IMR-90 (cell line): Measurements from ENCODE around the gene WDFY1. TPM values are rescaled to one million over a fixed set of nuclear protein-coding genes. Genes with fewer than 3 reads are reported as not detected.

ENCODE experiments used
- ATAC-seq: fragments of 200-7000 bp; cut with Tn5 transposase; 2 replicates; pipeline ENCODE4 v1.9.1; 2020; ENCODE audit warnings: low read depth, mild to moderate bottlenecking, moderate library complexity
- BruUV-seq: library from RNA; stranded (reverse); fragments of 400-500 nt; replicated peaks from 2 replicates; lab custom pipeline; 2021; lab: Mats Ljungman, UMichigan
- CTCF ChIA-PET: fragments of 300-600 bp; formaldehyde crosslinking; extraction: SDS; loops from one replicate; lab custom pipeline; 2021; ENCODE audit warnings: antibody characterized with exemption; lab: Yijun Ruan, JAX
- POLR2A ChIA-PET: fragments of 300-600 bp; sonication (Branson Sonifier 250); formaldehyde crosslinking; loops from one replicate; lab custom pipeline; 2022; ENCODE audit warnings: antibody characterized with exemption; ENCODE audit not compliant: unreplicated experiment; lab: Charles Lee
- DNase-seq: peaks from one replicate; pipeline ENCODE4 v3.0.0; 2013
- H2AFZ ChIP-seq: replicated peaks from 2 replicates; pipeline ENCODE3; 2013; ENCODE audit warnings: low read length, mild to moderate bottlenecking; ENCODE audit not compliant: poor library complexity
- H2AK5ac ChIP-seq: 2 replicates; pipeline ENCODE4 v1.6.1; 2013; ENCODE audit warnings: low read depth, low read length, inconsistent platforms
- H2AK9ac ChIP-seq: replicated peaks from 2 replicates; pipeline ENCODE3; 2013; ENCODE audit warnings: mild to moderate bottlenecking, low read depth, low read length, moderate library complexity; ENCODE audit not compliant: poor library complexity
- H2BK120ac ChIP-seq: 2 replicates; pipeline ENCODE4 v1.6.1; 2013; ENCODE audit warnings: low read depth, low read length, inconsistent platforms
- H2BK15ac ChIP-seq: 3 replicates; pipeline ENCODE4 v1.6.1; 2013; ENCODE audit warnings: low read depth, low read length, inconsistent platforms
- H2BK20ac ChIP-seq: 2 replicates; pipeline ENCODE4 v1.6.1; 2013; ENCODE audit warnings: low read depth, mild to moderate bottlenecking, inconsistent platforms, low read length, moderate library complexity
- H2BK5ac ChIP-seq: 2 replicates; pipeline ENCODE4 v1.6.1; 2013; ENCODE audit warnings: mild to moderate bottlenecking, low read depth, low read length, inconsistent platforms; ENCODE audit not compliant: poor library complexity, severe bottlenecking
- H3K14ac ChIP-seq: replicated peaks from 2 replicates; pipeline ENCODE4 v1.6.1; 2013; ENCODE audit warnings: low read depth, low read length, inconsistent platforms
- H3K18ac ChIP-seq: 2 replicates; pipeline ENCODE4 v1.6.1; 2013; ENCODE audit warnings: low read depth, low read length, control low read depth
- H3K23ac ChIP-seq: 2 replicates; pipeline ENCODE4 v1.6.1; 2013; ENCODE audit warnings: low read depth, low read length, inconsistent platforms
- H3K27ac ChIP-seq: 2 replicates; pipeline ENCODE4 v1.5.1; 2013; ENCODE audit warnings: mild to moderate bottlenecking, control low read depth, low read length; ENCODE audit not compliant: insufficient read depth
- H3K27me3 ChIP-seq: 2 replicates; pipeline ENCODE4 v1.6.1; 2013; ENCODE audit warnings: low read length; ENCODE audit not compliant: control insufficient read depth, insufficient read depth
- H3K36me3 ChIP-seq: 2 replicates; pipeline ENCODE4 v1.6.1; 2013; ENCODE audit warnings: low read length, mixed read lengths; ENCODE audit not compliant: control insufficient read depth, insufficient read depth
- H3K4ac ChIP-seq: 2 replicates; pipeline ENCODE4 v1.6.1; 2013; ENCODE audit warnings: low read depth, low read length, inconsistent platforms
- H3K4me1 ChIP-seq: 2 replicates; pipeline ENCODE4 v1.6.1; 2013; ENCODE audit warnings: low read length, mixed read lengths; ENCODE audit not compliant: control insufficient read depth, insufficient read depth
- H3K4me2 ChIP-seq: 2 replicates; pipeline ENCODE4 v1.6.1; 2013; ENCODE audit warnings: low read depth, mild to moderate bottlenecking, control low read depth, low read length, moderate library complexity
- H3K4me3 ChIP-seq: 2 replicates; pipeline ENCODE4 v1.5.1; 2013; ENCODE audit warnings: low read depth, mild to moderate bottlenecking, control low read depth, low read length, moderate library complexity; ENCODE audit not compliant: insufficient read depth
- H3K56ac ChIP-seq: 2 replicates; pipeline ENCODE4 v1.6.1; 2013; ENCODE audit warnings: low read length, inconsistent platforms; ENCODE audit not compliant: insufficient read depth; ENCODE audit errors: extremely low read depth
- H3K79me1 ChIP-seq, 2 experiments: 2 replicates each; pipeline ENCODE4 v1.6.1; 2013; ENCODE audit warnings: low read length in 2 of 2, inconsistent platforms in 1 of 2, low read depth in 1 of 2
- H3K9ac ChIP-seq: 2 replicates; pipeline ENCODE4 v1.6.1; 2013; ENCODE audit warnings: low read depth, low read length, control low read depth
- H3K9me1 ChIP-seq: 2 replicates; pipeline ENCODE4 v1.6.1; 2013; ENCODE audit warnings: low read length, inconsistent platforms; ENCODE audit not compliant: insufficient read depth
- H3K9me3 ChIP-seq: 2 replicates; pipeline ENCODE4 v1.6.1; 2013; ENCODE audit warnings: low read length; ENCODE audit not compliant: control insufficient read depth, insufficient read depth
- H4K20me1 ChIP-seq: 2 replicates; pipeline ENCODE4 v1.6.1; 2013; ENCODE audit warnings: low read length, inconsistent platforms; ENCODE audit not compliant: insufficient read depth
- H4K5ac ChIP-seq: 2 replicates; pipeline ENCODE4 v1.6.1; 2013; ENCODE audit warnings: mild to moderate bottlenecking, low read depth, low read length, control low read depth
- H4K8ac ChIP-seq, 2 experiments: 2 replicates each; pipeline ENCODE4 v1.6.1; 2013; ENCODE audit warnings: low read depth in 2 of 2, low read length in 2 of 2, control low read depth in 1 of 2, inconsistent platforms in 1 of 2
- H4K91ac ChIP-seq: 2 replicates; pipeline ENCODE4 v1.6.1; 2013; ENCODE audit warnings: low read depth, low read length, inconsistent platforms; ENCODE audit not compliant: insufficient read depth
- CHD1 ChIP-seq: IDR thresholded peaks from 2 replicates; pipeline ENCODE4 v1.6.1; 2012; ENCODE audit warnings: low read depth, low read length, improper control_type of control experiment
- ELK1 ChIP-seq: fragments of 150-350 bp; IDR thresholded peaks from 2 replicates; pipeline ENCODE4 v1.6.1; 2016; ENCODE audit warnings: low read depth, mild to moderate bottlenecking, low read length, moderate library complexity, borderline replicate concordance
- FOS ChIP-seq: fragments of 150-350 bp; IDR thresholded peaks from 2 replicates; pipeline ENCODE4 v1.6.1; 2016; ENCODE audit warnings: low read depth, low read length
- MAFK ChIP-seq: IDR thresholded peaks from 2 replicates; pipeline ENCODE4 v1.6.1; 2012; ENCODE audit warnings: low read depth, low read length, improper control_type of control experiment
- MXI1 ChIP-seq: IDR thresholded peaks from 2 replicates; pipeline ENCODE4 v1.6.1; 2012; ENCODE audit warnings: low read depth, mild to moderate bottlenecking, low read length, moderate library complexity, borderline replicate concordance
- RAD21 ChIP-seq: IDR thresholded peaks from 2 replicates; pipeline ENCODE4 v1.6.1; 2012; ENCODE audit warnings: low read length, improper control_type of control experiment
- RFX5 ChIP-seq: IDR thresholded peaks from 2 replicates; pipeline ENCODE4 v1.8.0; 2012; ENCODE audit warnings: low read depth, mild to moderate bottlenecking, low read length, moderate library complexity
- WGBS, 2 experiments: methylation state at CpG; one replicate each; pipeline versions ENCODE4 v1.1.5 to v1.1.7; 2013; ENCODE audit warnings: missing lambda C conversion rate in 2 of 2; ENCODE audit not compliant: insufficient read length in 1 of 2; ENCODE audit errors: extremely low coverage in 2 of 2; 5-methylcytosine and 5-hydroxymethylcytosine counted together
- dilution Hi-C: fragments of 300-500 bp; cut with HindIII; formaldehyde crosslinking; loops from one replicate; pipeline ENCODE4 v1.14.3; 2018; ENCODE audit warnings: low sequenced_read_pairs; ENCODE audit not compliant: unreplicated experiment
- in situ Hi-C: fragments of 300-500 bp; cut with MboI; formaldehyde crosslinking; loops from 3 replicates; pipeline ENCODE4 v1.14.3; 2019; ENCODE audit warnings: low sequenced_read_pairs, inconsistent platforms, mixed read lengths
- intact Hi-C: fragments of 100-400 bp; cut with micrococcal nuclease; formaldehyde crosslinking; loops from 2 replicates; pipeline ENCODE4 v1.10.0; 2022
- polyA plus RNA-seq, 3 experiments: library from polyadenylated mRNA; depleted of rRNA; stranded (reverse); fragments of >200 nt; gene quantifications; 2 replicates each; pipeline ENCODE4 v1.2.3, GENCODE V29; 2012; ENCODE audit warnings: low replicate concordance in 1 of 3
- total RNA-seq: library from RNA; depleted of rRNA; stranded (reverse); fragments of >200 nt; gene quantifications from 2 replicates; pipeline ENCODE4 v1.2.3, GENCODE V29; 2012

WDFY1 gene
- total and polyA plus RNA-seq, 2 of the 4 experiments (the other 2 are of a cell fraction) = 35.6 to 93.6 TPM

GRCh38 chr2:223901311-223901710 is 43.8 kb downstream of the WDFY1 start:
- intact Hi-C loops = no loop called here
- H3K4ac ChIP-seq = no peak overlapping the region

More at GRCh38 chr2:223901311-223901710, 43.8 kb downstream of the WDFY1 start:
- Histone ChIP-seq H2BK120ac (no peak overlapping the region), H3K4me2 (no peak overlapping the region), H2BK15ac (no peak overlapping the region), H2BK20ac (no peak overlapping the region), H4K8ac (no peak overlapping the region), H3K56ac (no peak overlapping the region), H3K79me1 (peaks cover 5 to 33% of the 10 kb centered on the region in 2 experiments), H3K18ac (no peak overlapping the region), H3K9ac (no peak overlapping the region), H4K20me1 (no peaks in the 10 kb centered on the region), H2AFZ (no peak overlapping the region), H4K91ac (no peak overlapping the region), H2BK5ac (no peak overlapping the region), H3K27ac (no peak overlapping the region), H3K4me3 (no peak overlapping the region), H2AK9ac (no peak overlapping the region), H3K14ac (no peak overlapping the region), H2AK5ac (no peak overlapping the region), H3K27me3 (no peaks in the 10 kb centered on the region), H3K4me1 (no peaks in the 10 kb centered on the region), H3K36me3 (peaks cover 35% of the 10 kb centered on the region), H3K23ac (no peak overlapping the region), H3K9me3 (no peaks in the 10 kb centered on the region), H4K5ac (no peak overlapping the region), H3K9me1 (no peaks in the 10 kb centered on the region; the same call in 1 of the 2 replicates)
- dilution Hi-C loops (no loop called here), in situ Hi-C loops (no loop called here)
- CTCF ChIA-PET = interaction anchor here (0.7 kb wide), 1 partner anchor 29 kb away, joined by 4 read pairs; no protein-coding TSS in a partner anchor
- TF ChIP-seq MXI1 = no peak
- no peak for TF ChIP-seq RFX5
- TF ChIP-seq MAFK = no peak
- no peak for TF ChIP-seq CHD1
- no peak for TF ChIP-seq RAD21
- no peak for TF ChIP-seq ELK1
- TF ChIP-seq FOS = no peak
- BruUV-seq = no TSS peak
- WGBS, 2 experiments = no CpG with 5 or more reads among the region's 5 CpGs
- ATAC-seq (no peak), DNase-seq (no peak)
- POLR2A ChIA-PET = no interaction called here
